Left forelimb (tissue), 1 donor: ENCODE data around the gene FDPS.

Source experiments
- DNase-seq: peaks from one replicate; pipeline ENCODE4 v3.0.0-alpha.2; 2018; ENCODE audit warnings: low spot score

Gene FDPS

GRCh38 chr1:155308493-155309422 is at the start of gene FDPS:
Gene FDPS (plus strand): TSS chr1:155308866. CDS start chr1:155309790, 924 bp downstream.
- peak; percentile 98 for DNase-seq

DNA sequence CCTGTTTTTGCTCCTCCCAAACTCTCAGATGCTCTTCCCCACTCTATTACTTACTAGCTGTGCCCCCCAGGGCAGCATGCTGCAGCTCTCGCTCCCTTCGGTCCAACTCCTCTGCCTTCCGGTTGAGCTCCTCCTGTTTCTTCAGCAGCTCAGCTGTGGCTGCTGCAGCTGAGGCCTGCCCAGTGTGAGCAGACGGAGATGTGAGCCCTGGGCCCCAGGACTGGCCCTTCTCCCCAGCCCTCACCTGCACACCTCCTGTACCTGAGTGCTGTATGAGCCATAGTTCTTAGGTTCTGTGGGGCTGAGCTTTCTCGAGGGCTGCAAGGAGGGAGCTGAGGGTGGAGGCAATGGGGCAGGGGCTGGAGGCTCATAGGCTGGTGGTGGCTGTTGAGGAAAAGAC is 48.4 kb upstream of the FDPS start:
- no peak for DNase-seq

- DNase-seq, result no peak
Observed at GRCh38 chr1:155261493-155261851, 47.2 kb upstream of the FDPS start.

DNA sequence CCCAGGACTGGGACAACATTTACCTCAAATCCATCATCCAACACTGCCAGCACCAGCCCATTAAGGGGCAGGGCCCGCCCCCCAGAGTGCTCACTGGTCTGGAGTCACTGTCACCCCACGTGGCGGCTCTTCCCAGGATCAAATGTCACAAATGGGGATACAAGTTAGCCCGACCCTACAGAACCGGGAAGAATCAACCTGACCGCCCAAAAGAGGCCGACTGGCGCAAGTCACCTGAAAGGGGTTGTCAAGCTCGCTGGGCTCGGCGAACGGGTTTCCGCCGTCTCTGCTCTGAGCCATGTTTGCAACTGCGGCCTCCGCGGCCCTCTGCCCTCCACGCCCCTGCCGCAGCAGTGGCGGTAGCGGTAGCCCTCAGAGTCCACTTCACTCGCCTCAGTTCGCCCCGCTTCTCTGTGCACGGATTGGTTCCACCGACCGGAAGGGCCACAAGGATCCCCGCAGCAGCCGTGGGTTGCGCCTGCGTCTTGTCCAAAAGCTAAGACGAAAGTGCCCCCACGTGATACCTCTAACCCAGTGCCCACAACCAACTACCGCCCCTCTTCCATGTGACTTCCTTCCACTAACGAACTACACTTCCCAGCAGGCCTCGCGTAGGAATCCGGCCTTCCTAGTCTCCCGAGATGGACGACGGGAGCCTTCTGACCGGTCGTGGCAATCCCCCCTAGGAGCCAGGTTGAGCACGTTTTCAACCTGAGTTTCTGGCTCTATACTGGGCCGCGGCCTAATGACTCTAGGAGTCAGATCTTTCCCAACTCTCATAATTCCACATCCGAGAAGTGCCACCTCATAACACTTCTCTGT is 46.6 kb upstream of the FDPS start, which contains the start of gene SCAMP3:
Gene SCAMP3 (minus strand): TSS at position 509 of the 822 bp plus-strand sequence. CDS start 209 bp downstream, at position 300.
- peak; percentile 92 for DNase-seq

GRCh38 chr1:155263067-155263466 is 45.6 kb upstream of the FDPS start:
- DNase-seq, result no peak

- DNase-seq, result no peak
Observed at GRCh38 chr1:155266553-155266952, 42.1 kb upstream of the FDPS start.

- DNase-seq, result no peak
Observed at GRCh38 chr1:155267373-155267772, 41.3 kb upstream of the FDPS start.

DNA sequence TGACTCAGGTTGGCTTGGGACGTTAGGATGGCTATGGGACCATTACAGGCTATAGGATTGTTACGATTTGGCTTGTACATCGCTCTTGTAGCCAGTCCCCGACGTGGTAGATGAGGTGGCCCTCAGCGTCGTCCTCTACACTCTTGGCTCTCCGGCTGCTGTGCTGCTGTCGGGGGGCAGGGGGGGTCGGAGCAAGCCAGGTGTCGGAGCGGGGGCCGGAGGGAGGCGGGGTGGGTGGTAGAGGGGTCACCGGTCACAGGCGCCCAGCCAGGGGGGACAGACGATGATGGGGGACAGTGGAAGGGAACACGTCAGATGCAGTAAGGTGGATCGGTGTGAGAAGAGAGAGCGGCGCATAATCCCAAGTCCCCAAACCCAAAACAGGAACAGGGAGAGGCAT is 40.0 kb upstream of the FDPS start:
- no peak for DNase-seq

DNA sequence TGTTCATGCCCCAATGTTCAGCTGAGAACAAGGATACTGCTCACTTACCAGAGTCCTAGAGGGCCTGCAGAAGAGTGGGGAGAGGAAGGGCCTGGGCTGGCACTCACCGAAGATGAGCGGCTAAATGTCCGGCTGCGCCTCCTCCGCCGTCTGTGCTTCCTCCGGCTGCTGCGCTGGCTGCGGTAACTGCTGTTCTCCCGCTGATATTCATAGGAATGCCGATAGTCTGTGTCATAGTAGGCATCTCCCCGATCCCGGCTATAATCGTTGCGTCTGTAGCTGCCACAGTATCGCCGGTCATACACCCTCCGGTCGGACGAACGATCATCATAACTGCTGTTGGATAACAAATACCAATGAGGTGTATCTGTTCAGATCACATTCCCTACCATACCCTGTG is 39.3 kb upstream of the FDPS start:
- no peak for DNase-seq

- peak; percentile 81 for DNase-seq
Observed at GRCh38 chr1:155272466-155273342, 36.0 kb upstream of the FDPS start.

DNA sequence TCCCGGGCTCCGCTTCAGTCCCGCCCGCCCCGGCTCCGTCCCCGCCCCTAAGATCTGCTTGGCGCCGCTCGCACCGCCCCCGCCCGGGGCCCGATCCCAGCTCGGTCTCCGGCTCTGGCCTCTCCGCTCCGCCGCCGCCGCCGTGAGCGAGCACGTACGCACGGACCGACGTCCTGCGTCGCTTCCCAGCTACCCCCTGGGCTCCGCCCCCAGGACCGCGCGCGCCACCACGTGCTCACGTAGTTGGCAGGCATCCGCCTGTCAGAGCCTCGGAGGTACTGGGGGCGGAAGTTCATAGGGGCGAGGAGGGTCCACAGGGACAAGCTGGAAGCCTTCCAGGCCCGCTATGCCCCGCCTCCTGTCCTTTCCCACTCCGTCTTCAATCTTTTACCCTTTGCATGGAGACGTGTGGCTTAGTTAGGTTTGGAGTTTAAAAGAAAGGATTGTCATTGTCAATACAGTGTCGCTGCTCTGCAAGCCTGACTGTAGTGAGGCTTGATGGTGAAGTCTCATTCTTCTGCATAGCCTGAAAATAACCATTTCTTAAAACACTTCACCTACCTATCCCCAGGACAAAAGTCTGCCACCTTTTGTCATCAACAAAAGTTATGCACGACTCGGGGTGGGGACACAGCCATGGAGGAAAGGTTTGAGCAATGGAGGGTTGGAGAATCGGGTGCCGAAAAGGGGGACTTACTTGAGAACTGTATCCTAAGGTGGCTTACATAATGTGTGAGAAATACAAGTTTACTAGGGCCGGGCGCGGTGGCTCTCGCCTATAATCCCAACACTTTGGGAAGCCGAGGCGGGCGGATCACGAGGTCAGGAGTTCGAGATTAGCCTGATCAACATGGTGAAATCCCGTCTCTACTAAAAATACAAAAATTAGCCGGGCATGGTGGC is 35.1 kb upstream of the FDPS start, which contains the start of gene CLK2:
Gene CLK2 (minus strand): TSS at position 162 of the 903 bp plus-strand sequence. CDS start 2,527 bp downstream, outside the sequence.
- DNase-seq, result peak; percentile 98

DNA sequence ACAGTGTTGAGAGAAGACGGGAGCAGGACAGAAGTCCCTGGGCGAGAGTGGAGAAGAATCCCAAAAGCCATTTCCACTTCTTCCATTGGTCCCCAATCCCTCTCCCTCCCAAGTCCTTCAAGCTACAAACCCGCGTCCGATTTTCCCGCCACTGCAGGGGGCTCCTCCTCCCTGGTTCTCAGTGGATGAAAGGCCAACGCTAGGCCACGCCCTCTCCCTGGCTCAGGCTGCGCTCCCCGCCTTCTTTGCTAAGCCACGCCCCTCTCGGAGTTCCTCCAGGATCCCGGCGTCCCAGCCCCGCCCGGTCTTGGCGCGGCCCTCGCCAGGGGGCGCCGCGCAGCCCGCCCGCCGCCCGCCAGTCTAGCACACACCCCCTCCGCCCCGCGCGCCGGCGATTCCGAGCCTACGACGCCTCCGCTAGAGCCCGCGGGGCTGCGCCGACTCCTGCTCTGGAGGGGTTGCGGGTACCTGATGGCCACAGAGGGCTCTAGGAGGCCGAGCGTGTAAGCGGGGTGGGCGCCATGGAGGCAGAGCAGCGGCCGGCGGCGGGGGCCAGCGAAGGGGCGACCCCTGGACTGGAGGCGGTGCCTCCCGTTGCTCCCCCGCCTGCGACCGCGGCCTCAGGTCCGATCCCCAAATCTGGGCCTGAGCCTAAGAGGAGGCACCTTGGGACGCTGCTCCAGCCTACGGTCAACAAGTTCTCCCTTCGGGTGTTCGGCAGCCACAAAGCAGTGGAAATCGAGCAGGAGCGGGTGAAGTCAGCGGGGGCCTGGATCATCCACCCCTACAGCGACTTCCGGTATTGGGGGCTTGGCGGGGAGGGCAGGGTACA is 31.4 kb upstream of the FDPS start, which contains the start of gene HCN3:
Gene HCN3 (plus strand): TSS at position 394 of the 832 bp plus-strand sequence. CDS start 128 bp downstream, at position 522.
- peak; percentile 98 for DNase-seq

GRCh38 chr1:155277902-155278688 is 30.6 kb upstream of the FDPS start:
- DNase-seq, result peak; percentile 80

DNA sequence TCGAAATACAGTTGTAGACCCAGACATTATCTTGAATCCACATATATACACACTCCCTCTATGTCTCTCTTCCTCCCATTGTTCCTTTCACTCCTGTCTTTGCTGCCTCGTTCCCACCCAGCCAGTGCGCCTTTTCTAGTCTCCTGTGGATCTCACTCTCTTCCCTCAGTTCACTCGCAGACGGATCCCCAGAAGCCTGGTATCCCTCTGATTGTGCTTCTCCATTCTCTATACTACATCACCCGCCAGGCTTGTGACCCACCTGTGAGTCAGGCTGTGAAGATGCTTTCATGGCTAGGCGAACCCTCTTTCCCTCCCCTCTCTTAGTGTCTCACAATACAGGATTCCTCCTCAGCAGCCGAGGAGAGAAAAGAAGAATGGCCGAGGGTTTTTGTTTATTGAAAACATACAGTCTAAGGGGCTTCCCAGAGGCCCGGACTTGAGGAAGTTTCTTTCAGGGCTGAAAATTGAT is 29.9 kb upstream of the FDPS start:
- no peak for DNase-seq

GRCh38 chr1:155279268-155279667 is 29.4 kb upstream of the FDPS start:
- DNase-seq, result no peak

DNA sequence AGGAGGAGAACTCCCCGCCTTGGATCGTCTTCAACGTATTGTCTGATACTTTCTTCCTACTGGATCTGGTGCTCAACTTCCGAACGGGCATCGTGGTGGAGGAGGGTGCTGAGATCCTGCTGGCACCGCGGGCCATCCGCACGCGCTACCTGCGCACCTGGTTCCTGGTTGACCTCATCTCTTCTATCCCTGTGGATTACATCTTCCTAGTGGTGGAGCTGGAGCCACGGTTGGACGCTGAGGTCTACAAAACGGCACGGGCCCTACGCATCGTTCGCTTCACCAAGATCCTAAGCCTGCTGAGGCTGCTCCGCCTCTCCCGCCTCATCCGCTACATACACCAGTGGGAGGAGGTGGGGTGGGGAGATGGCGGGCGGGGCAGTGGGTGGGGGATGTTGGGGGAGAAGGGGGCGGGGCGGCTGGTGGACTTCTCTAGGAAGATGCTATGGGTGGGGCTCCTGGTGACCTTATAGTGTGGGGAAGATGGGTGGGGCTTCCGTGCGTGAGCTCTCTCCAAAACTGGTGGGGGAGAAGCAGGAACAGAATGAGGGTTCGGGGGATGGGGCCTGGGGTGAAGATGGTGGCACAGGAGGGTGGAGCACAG is 26.1 kb upstream of the FDPS start:
- DNase-seq, result no peak

- no peak for DNase-seq
Observed at GRCh38 chr1:155284476-155284875, 24.2 kb upstream of the FDPS start.

DNA sequence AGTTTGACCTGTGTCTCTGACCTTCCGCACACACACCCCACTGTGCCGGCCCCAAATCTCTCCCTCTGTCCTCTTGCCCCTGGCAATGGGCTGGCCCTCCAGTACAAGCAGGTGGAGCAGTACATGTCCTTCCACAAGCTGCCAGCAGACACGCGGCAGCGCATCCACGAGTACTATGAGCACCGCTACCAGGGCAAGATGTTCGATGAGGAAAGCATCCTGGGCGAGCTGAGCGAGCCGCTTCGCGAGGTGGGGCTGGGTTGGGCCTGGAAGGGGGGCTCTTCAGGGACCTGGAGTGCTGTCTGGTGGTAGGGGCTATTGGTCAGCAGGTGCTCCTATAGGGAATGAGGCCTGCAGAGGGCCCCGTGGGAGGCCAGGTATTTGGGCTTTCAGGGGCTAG is 23.6 kb upstream of the FDPS start:
- no peak for DNase-seq
